GM21367 (cell line): Measurements from ENCODE around the gene GDPD4.

Experiments
- ATAC-seq: cut with Tn5 transposase; IDR thresholded peaks from one replicate; pipeline ENCODE4 v1.9.1; 2021; ENCODE audit not compliant: unreplicated experiment

GDPD4 gene

GRCh38 chr11:77206264-77207018 lies 95.0 kb downstream of the GDPD4 start:
- no peak for ATAC-seq

GRCh38 chr11:77205467-77206263 lies 95.8 kb downstream of the GDPD4 start:
- no peak for ATAC-seq

- no peak for ATAC-seq
Measured at GRCh38 chr11:77204754-77205466, 96.6 kb downstream of the GDPD4 start.

- ATAC-seq = no peak
Measured at GRCh38 chr11:77203901-77204753, 97.4 kb downstream of the GDPD4 start.

- no peak for ATAC-seq
Measured at GRCh38 chr11:77202941-77203900, 98.3 kb downstream of the GDPD4 start.

- no peak for ATAC-seq
Measured at GRCh38 chr11:77201991-77202841, 99.3 kb downstream of the GDPD4 start.

- no peak for ATAC-seq
Measured at GRCh38 chr11:77201370-77201769, 100.1 kb downstream of the GDPD4 start.

GRCh38 chr11:77200351-77201268 lies 100.9 kb downstream of the GDPD4 start:
- no peak for ATAC-seq

- ATAC-seq = no peak
Measured at GRCh38 chr11:77199137-77199745, 102.2 kb downstream of the GDPD4 start.

- no peak for ATAC-seq
Measured at GRCh38 chr11:77198440-77198849, 103.0 kb downstream of the GDPD4 start.

- no peak for ATAC-seq
Measured at GRCh38 chr11:77197626-77198320, 103.7 kb downstream of the GDPD4 start.

GRCh38 chr11:77196961-77197360 lies 104.5 kb downstream of the GDPD4 start:
- ATAC-seq = no peak

GRCh38 chr11:77195071-77195755 lies 106.3 kb downstream of the GDPD4 start:
- no peak for ATAC-seq

- ATAC-seq = no peak
Measured at GRCh38 chr11:77193911-77194830, 107.3 kb downstream of the GDPD4 start.

GRCh38 chr11:77193167-77193566 lies 108.3 kb downstream of the GDPD4 start:
- no peak for ATAC-seq
